Subcutaneous adipose tissue (tissue), 4 donors: ENCODE data around the gene SLIT3. TPM values are rescaled to one million over a fixed set of nuclear protein-coding genes. Genes with fewer than 3 reads are reported as not detected.

Experiments used
- CTCF ChIP-seq: fragments of 450-650 bp; IDR thresholded peaks from one replicate; pipeline ENCODE4 v1.5.1; 2016; ENCODE audit warnings: low read depth, mild to moderate bottlenecking, control low read depth, antibody characterized with exemption, moderate library complexity
- total RNA-seq, 4 donors: library from RNA; depleted of rRNA; stranded (reverse); fragments of >200 nt; gene quantifications; one replicate each; pipeline ENCODE4 v1.1.0, GENCODE V29; 2016

SLIT3 gene
- total RNA-seq, 4 donors from 2014 or later: 48.1 to 163 (median 83.2) TPM

GRCh38 chr5:168951769-168952168 is 349.2 kb downstream of the SLIT3 start:
- TF ChIP-seq CTCF: no peak

GRCh38 chr5:168951356-168951755 is 349.6 kb downstream of the SLIT3 start:
- no peak for TF ChIP-seq CTCF

- TF ChIP-seq CTCF: no peak
Measured at GRCh38 chr5:168950241-168950951, 350.5 kb downstream of the SLIT3 start.

- no peak for TF ChIP-seq CTCF
Measured at GRCh38 chr5:168948746-168949145, 352.2 kb downstream of the SLIT3 start.

- TF ChIP-seq CTCF: no peak
Measured at GRCh38 chr5:168947212-168947868, 353.6 kb downstream of the SLIT3 start.

GRCh38 chr5:168946363-168946762 is 354.6 kb downstream of the SLIT3 start:
- TF ChIP-seq CTCF: no peak

- no peak for TF ChIP-seq CTCF
Measured at GRCh38 chr5:168944004-168944403, 356.9 kb downstream of the SLIT3 start.
